Measurements from ENCODE around the gene OR4D2. TPM values are rescaled to one million over a fixed set of nuclear protein-coding genes. Genes with fewer than 3 reads are reported as not detected.

Gene OR4D2
- total RNA-seq, 2 donors from 2014 or later, result not detected

- intact Hi-C loops (cut with DNase I, micrococcal nuclease), result no loop called here
- peak; percentile 59 for ATAC-seq
- peak in 1 of 2 donors; percentile 48 for DNase-seq
Measured at GRCh38 chr17:58200024-58200633, 33.3 kb downstream of the OR4D2 start.

GRCh38 chr17:58202859-58203258 lies 36.1 kb downstream of the OR4D2 start:
- no peak for DNase-seq
- no peak for ATAC-seq
- intact Hi-C loops (cut with DNase I, micrococcal nuclease), result no loop called here

GRCh38 chr17:58204796-58205195 lies 38.0 kb downstream of the OR4D2 start:
- ATAC-seq (no peak), DNase-seq (no peak)
- intact Hi-C loops (cut with DNase I, micrococcal nuclease), result no loop called here

GRCh38 chr17:58205936-58206335 lies 39.2 kb downstream of the OR4D2 start:
- ATAC-seq, result no peak
- intact Hi-C loops (cut with DNase I, micrococcal nuclease), result no loop called here

GRCh38 chr17:58207451-58207850 lies 40.7 kb downstream of the OR4D2 start:
- DNase-seq, result no peak
- intact Hi-C loops (cut with DNase I, micrococcal nuclease), result no loop called here
- ATAC-seq, result no peak

More at GRCh38 chr17:58205936-58206335, 39.2 kb downstream of the OR4D2 start:
- DNase-seq, result no peak

GRCh38 chr17:58208344-58208743 lies 41.6 kb downstream of the OR4D2 start:
- intact Hi-C loops (cut with DNase I, micrococcal nuclease), result no loop called here
- DNase-seq (no peak), ATAC-seq (no peak)

GRCh38 chr17:58210922-58211321 lies 44.1 kb downstream of the OR4D2 start:
- DNase-seq (no peak), ATAC-seq (no peak)
- intact Hi-C loops (cut with DNase I, micrococcal nuclease), result no loop called here

- ATAC-seq (no peak), DNase-seq (no peak)
- intact Hi-C loops (cut with DNase I, micrococcal nuclease), result no loop called here
Measured at GRCh38 chr17:58215685-58216084, 48.9 kb downstream of the OR4D2 start.

GRCh38 chr17:58217766-58218165 lies 51.0 kb downstream of the OR4D2 start:
- DNase-seq (no peak), ATAC-seq (no peak)
- intact Hi-C loops (cut with DNase I, micrococcal nuclease), result no loop called here

GRCh38 chr17:58219007-58219788 lies 52.4 kb downstream of the OR4D2 start, which contains the start of gene MKS1:
Gene MKS1, minus strand, starts transcription at chr17:58219255. Its CDS starts 25 bp downstream, at chr17:58219230.
- peak; percentile 92 to 97 for DNase-seq

GRCh38 chr17:58219789-58220183 lies 53.0 kb downstream of the OR4D2 start:
- DNase-seq, result no peak
- ATAC-seq, result peak; percentile 11
- intact Hi-C loops (cut with DNase I, micrococcal nuclease), result no loop called here

More at GRCh38 chr17:58219007-58219788, 52.4 kb downstream of the OR4D2 start, which contains the start of gene MKS1:
- peak; percentile 99 for ATAC-seq
- intact Hi-C loops (cut with DNase I, micrococcal nuclease), result no loop called here

Other genes starting within 250 kb of the OR4D2 start
- 10 to 100 TPM; 16.5 to 29.6 TPM for gene CUEDC1, start 211.6 kb upstream of the OR4D2 start, total RNA-seq
- 10 to 100 TPM; 38.9 to 53.3 TPM for gene VEZF1, start 178.7 kb upstream of the OR4D2 start, total RNA-seq
- gene SRSF1, start 159.7 kb upstream of the OR4D2 start, total RNA-seq, result 100 to 1,000 TPM; 148 to 159 TPM
- 10 to 100 TPM; 35.0 to 35.9 TPM for gene DYNLL2, start 83.6 kb upstream of the OR4D2 start, total RNA-seq
- gene OR4D1, start 18.6 kb upstream of the OR4D2 start, total RNA-seq, result not detected
- gene EPX, start 25.7 kb downstream of the OR4D2 start, total RNA-seq, result not detected
- 10 to 100 TPM; 12.5 to 15.0 TPM for gene MKS1, start 52.3 kb downstream of the OR4D2 start, total RNA-seq
- gene LPO, start 71.6 kb downstream of the OR4D2 start, total RNA-seq, result not detected
- gene MPO, start 114.0 kb downstream of the OR4D2 start, total RNA-seq, result under 1 TPM in 1 of 2 donors, not detected in 1; 0.45 TPM
- gene TSPOAP1, start 161.8 kb downstream of the OR4D2 start, total RNA-seq, result 1 to 10 TPM; 6.1 to 7.9 TPM
- 10 to 100 TPM; 58.1 to 63.0 TPM for gene SUPT4H1, start 185.2 kb downstream of the OR4D2 start, total RNA-seq